PC-3 (cell line): ENCODE measurements around the gene SMAD3. TPM values are rescaled to one million over a fixed set of nuclear protein-coding genes. Genes with fewer than 3 reads are reported as not detected.
A peak's percentile ranks its signal among the peaks of the same experiment; 100 is the strongest.

Experiments used
- ATAC-seq: fragments of 200-7000 bp; cut with Tn5 transposase; 2 replicates; pipeline ENCODE4 v1.9.1; 2020; ENCODE audit warnings: mild to moderate bottlenecking, moderate library complexity
- BruUV-seq: library from RNA; stranded (reverse); fragments of 400-500 nt; replicated peaks from 2 replicates; lab custom pipeline; 2021; lab: Mats Ljungman, UMichigan
- CTCF ChIA-PET: fragments of 300-600 bp; sonication (Branson Sonifier 250); formaldehyde crosslinking; loops from one replicate; lab custom pipeline; 2022; ENCODE audit warnings: antibody characterized with exemption; lab: Charles Lee
- POLR2A ChIA-PET: fragments of 300-600 bp; sonication (Branson Sonifier 250); formaldehyde crosslinking; loops from one replicate; lab custom pipeline; 2022; ENCODE audit warnings: antibody characterized with exemption; ENCODE audit not compliant: unreplicated experiment; lab: Charles Lee
- DNase-seq: peaks from one replicate; pipeline ENCODE4 v3.0.0-alpha.2; 2015
- H2AFZ ChIP-seq: fragments of 300-600 bp; sonication (generic); 2 replicates; pipeline ENCODE4 v1.6.0; 2016; ENCODE audit warnings: antibody characterized with exemption, low read length
- H3F3A ChIP-seq: fragments of 300-600 bp; sonication (generic); one replicate; pipeline ENCODE4 v1.6.0; 2017; ENCODE audit warnings: antibody characterized with exemption, low read length, control low read depth, mild to moderate bottlenecking; ENCODE audit not compliant: unreplicated experiment
- H3K27ac ChIP-seq: fragments of 300-600 bp; sonication (generic); 2 replicates; pipeline ENCODE4 v1.5.1; 2016; ENCODE audit warnings: mild to moderate bottlenecking, low read length
- H3K27me3 ChIP-seq: fragments of 300-600 bp; sonication (generic); 2 replicates; pipeline ENCODE4 v1.6.1; 2016; ENCODE audit warnings: low read length, mixed read lengths
- H3K36me3 ChIP-seq: fragments of 300-600 bp; sonication (generic); 2 replicates; pipeline ENCODE4 v1.6.1; 2016; ENCODE audit warnings: low read depth, mixed run types, low read length, mixed read lengths
- H3K4me1 ChIP-seq: fragments of 300-600 bp; sonication (generic); 2 replicates; pipeline ENCODE4 v1.5.1; 2016; ENCODE audit warnings: low read length; ENCODE audit not compliant: insufficient read depth
- H3K4me2 ChIP-seq: fragments of 300-600 bp; sonication (generic); 2 replicates; pipeline ENCODE4 v1.6.0; 2016; ENCODE audit warnings: low read length
- H3K4me3 ChIP-seq: fragments of 300-600 bp; sonication (generic); 2 replicates; pipeline ENCODE4 v1.5.1; 2016; ENCODE audit warnings: mild to moderate bottlenecking, low read length, mixed read lengths
- H3K79me2 ChIP-seq: fragments of 300-600 bp; sonication (generic); 2 replicates; pipeline ENCODE4 v1.6.1; 2017; ENCODE audit warnings: low read length, mixed read lengths
- H3K9ac ChIP-seq: fragments of 300-600 bp; sonication (generic); 2 replicates; pipeline ENCODE4 v1.6.0; 2016; ENCODE audit warnings: mild to moderate bottlenecking, low read length
- H3K9me2 ChIP-seq: fragments of 300-600 bp; sonication (generic); replicated peaks from 2 replicates; pipeline ENCODE4 v1.6.1; 2016; ENCODE audit warnings: mixed run types, low read length, mixed read lengths
- H3K9me3 ChIP-seq: fragments of 300-600 bp; sonication (generic); 2 replicates; pipeline ENCODE4 v1.6.1; 2016; ENCODE audit warnings: low read length, mixed read lengths
- H4K20me1 ChIP-seq: fragments of 300-600 bp; sonication (generic); 2 replicates; pipeline ENCODE4 v1.6.1; 2016; ENCODE audit warnings: low read length, mixed read lengths
- EZH2 ChIP-seq: fragments of 300-600 bp; sonication (generic); IDR thresholded peaks from one replicate; pipeline ENCODE4 v1.6.1; 2017; ENCODE audit warnings: antibody characterized with exemption, mild to moderate bottlenecking, low read length; ENCODE audit not compliant: unreplicated experiment
- EZH2phosphoT487 ChIP-seq: fragments of 300-600 bp; sonication (generic); IDR thresholded peaks from 2 replicates; pipeline ENCODE4 v1.6.1; 2018; ENCODE audit warnings: mild to moderate bottlenecking, antibody characterized with exemption, low read length, borderline replicate concordance
- intact Hi-C: fragments of 100-400 bp; cut with micrococcal nuclease; formaldehyde crosslinking; loops from 2 replicates; pipeline ENCODE4 v1.9.0; 2023
- total RNA-seq: library from RNA; depleted of rRNA; stranded (reverse); fragments of >200 nt; gene quantifications from 2 replicates; pipeline ENCODE4 v1.2.3, GENCODE V29; 2014
- TF ChIP-seq, protein P1 (sequence below): fragments of 300-600 bp; sonication (generic); conservative IDR thresholded peaks from 2 replicates; pipeline ENCODE4 v1.5.1; 2017; ENCODE audit warnings: antibody characterized with exemption, low read depth, mild to moderate bottlenecking, low read length

SMAD3 gene
- total RNA-seq, 1 experiment from 2014 or later, result 75.6 TPM

DNA sequence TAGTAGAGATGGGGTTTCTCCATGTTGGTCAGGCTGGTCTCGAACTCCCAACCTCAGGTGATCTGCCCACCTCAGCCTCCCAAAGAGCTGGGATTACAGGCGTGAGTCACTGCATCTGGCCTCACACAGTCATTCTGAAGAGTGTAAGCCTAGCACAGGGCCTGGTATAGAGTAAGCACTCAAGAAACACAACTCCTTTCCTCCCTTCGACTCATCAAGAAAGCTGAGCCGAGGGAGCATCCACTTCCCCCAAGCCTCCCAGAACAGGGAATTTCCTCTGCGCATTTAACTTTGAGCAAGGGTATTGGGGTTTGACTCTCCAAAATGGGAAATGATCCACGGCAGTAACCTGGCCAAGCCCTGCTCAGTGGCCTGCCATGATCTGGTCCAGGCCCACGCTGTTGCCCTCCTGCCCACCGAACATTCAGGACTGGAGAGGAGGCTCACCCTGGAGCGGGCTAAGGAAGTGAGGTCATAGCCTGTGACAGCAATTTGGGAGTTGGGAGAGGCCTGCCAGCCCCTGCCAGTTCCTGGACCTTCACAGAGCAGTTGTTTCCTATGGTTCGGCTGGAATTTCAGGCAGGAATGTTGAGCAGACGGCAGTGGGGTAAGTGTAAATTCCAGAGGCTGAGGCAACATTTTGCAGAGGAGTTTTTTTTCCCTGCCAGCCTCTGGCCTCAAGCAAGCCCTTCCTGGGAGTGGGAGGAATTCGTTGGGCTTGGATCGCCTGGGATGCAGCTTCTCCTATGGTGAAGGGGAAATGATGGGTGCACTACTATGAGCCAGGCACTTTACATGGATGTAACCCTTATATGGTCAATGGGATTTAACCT, 21.2 kb upstream of the SMAD3 start:
- Histone ChIP-seq H3K27ac (peak overlapping the region; percentile 79), H3K4me1 (peaks cover 22% of the 10 kb centered on the region), H3K79me2 (no peaks in the 10 kb centered on the region), H3K4me2 (peak overlapping the region; percentile 15; the same call in 1 of the 2 replicates), H3F3A (peaks cover 4% of the 10 kb centered on the region), H3K4me3 (no peak overlapping the region), H3K9me3 (no peaks in the 10 kb centered on the region), H2AFZ (peak overlapping the region; percentile 52), H4K20me1 (no peaks in the 10 kb centered on the region), H3K27me3 (no peaks in the 10 kb centered on the region), H3K9me2 (no peaks in the 10 kb centered on the region), H3K9ac (no peak overlapping the region), H3K36me3 (no peaks in the 10 kb centered on the region)
- DNase-seq, result peak; percentile 69
- intact Hi-C loops, result no loop called here
- TF ChIP-seq, protein P1, sequence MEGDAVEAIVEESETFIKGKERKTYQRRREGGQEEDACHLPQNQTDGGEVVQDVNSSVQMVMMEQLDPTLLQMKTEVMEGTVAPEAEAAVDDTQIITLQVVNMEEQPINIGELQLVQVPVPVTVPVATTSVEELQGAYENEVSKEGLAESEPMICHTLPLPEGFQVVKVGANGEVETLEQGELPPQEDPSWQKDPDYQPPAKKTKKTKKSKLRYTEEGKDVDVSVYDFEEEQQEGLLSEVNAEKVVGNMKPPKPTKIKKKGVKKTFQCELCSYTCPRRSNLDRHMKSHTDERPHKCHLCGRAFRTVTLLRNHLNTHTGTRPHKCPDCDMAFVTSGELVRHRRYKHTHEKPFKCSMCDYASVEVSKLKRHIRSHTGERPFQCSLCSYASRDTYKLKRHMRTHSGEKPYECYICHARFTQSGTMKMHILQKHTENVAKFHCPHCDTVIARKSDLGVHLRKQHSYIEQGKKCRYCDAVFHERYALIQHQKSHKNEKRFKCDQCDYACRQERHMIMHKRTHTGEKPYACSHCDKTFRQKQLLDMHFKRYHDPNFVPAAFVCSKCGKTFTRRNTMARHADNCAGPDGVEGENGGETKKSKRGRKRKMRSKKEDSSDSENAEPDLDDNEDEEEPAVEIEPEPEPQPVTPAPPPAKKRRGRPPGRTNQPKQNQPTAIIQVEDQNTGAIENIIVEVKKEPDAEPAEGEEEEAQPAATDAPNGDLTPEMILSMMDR, result no peak
- TF ChIP-seq EZH2 (no peak), EZH2phosphoT487 (no peak)
- ChIA-PET CTCF (no interaction called here), POLR2A (no interaction called here)
- ATAC-seq, result peak; percentile 16; the same call in 1 of the 2 replicates
- no TSS peak for BruUV-seq

DNA sequence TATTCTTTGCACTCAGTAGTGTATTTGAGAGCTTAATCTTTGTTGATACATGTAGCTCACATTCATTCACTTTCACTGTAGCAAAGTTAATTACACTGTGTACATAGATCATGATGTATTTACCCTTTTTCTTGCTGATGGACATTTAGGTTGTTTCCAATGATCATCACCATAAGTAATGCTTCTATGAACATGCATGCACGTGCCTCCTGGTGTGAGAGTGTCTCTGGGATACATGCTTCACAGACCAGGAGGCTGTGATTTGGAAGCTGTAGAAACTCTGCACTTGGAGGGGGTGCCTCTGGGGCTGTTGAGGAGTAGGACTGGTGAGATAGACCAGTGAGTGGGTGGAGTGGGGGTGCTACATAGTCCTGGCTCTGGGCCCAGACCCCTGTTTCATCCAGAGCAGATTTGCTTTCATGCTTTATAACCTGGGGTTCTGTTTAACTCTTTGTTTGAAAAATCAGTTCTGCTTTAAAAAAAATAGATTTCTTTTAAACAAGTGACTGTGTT, 18.2 kb upstream of the SMAD3 start:
- ATAC-seq (no peak), DNase-seq (no peak)
- Histone ChIP-seq H3K4me2 (no peak overlapping the region), H4K20me1 (no peaks in the 10 kb centered on the region), H3K36me3 (no peaks in the 10 kb centered on the region), H3K4me3 (no peak overlapping the region), H3F3A (peaks cover 6% of the 10 kb centered on the region), H3K9me3 (no peaks in the 10 kb centered on the region), H3K79me2 (no peaks in the 10 kb centered on the region), H3K27me3 (no peaks in the 10 kb centered on the region), H3K27ac (no peak overlapping the region), H3K9me2 (no peaks in the 10 kb centered on the region), H3K9ac (no peak overlapping the region), H3K4me1 (peaks cover 39% of the 10 kb centered on the region), H2AFZ (no peak overlapping the region)
- intact Hi-C loops, result no loop called here
- TF ChIP-seq EZH2phosphoT487 (no peak), EZH2 (no peak)
- TF ChIP-seq, protein P1, result no peak
- ChIA-PET POLR2A (no interaction called here), CTCF (no interaction called here)
- no TSS peak for BruUV-seq
